Left renal cortex interstitium (tissue), 4 donors: ENCODE data around the gene KCNN3. TPM values are rescaled to one million over a fixed set of nuclear protein-coding genes. Genes with fewer than 3 reads are reported as not detected.
A peak's percentile ranks its signal among the peaks of the same experiment; 100 is the strongest.

Experiments
- DNase-seq, 4 donors: peaks; one replicate each; pipeline ENCODE4 v3.0.0-alpha.2; 2013; ENCODE audit warnings: low read depth in 4 of 4, low spot score in 2 of 4, missing footprints in 1 of 4
- polyA plus RNA-seq, 4 donors: library from polyadenylated mRNA; unstranded; fragments of 120-200 nt; gene quantifications; one replicate each; pipeline ENCODE4 v1.2.1, GENCODE V29; 2013; ENCODE audit not compliant: insufficient read length in 4 of 4

The KCNN3 gene
- polyA plus RNA-seq, 4 donors, result 2.4 to 3.3 (median 2.5) TPM

DNA sequence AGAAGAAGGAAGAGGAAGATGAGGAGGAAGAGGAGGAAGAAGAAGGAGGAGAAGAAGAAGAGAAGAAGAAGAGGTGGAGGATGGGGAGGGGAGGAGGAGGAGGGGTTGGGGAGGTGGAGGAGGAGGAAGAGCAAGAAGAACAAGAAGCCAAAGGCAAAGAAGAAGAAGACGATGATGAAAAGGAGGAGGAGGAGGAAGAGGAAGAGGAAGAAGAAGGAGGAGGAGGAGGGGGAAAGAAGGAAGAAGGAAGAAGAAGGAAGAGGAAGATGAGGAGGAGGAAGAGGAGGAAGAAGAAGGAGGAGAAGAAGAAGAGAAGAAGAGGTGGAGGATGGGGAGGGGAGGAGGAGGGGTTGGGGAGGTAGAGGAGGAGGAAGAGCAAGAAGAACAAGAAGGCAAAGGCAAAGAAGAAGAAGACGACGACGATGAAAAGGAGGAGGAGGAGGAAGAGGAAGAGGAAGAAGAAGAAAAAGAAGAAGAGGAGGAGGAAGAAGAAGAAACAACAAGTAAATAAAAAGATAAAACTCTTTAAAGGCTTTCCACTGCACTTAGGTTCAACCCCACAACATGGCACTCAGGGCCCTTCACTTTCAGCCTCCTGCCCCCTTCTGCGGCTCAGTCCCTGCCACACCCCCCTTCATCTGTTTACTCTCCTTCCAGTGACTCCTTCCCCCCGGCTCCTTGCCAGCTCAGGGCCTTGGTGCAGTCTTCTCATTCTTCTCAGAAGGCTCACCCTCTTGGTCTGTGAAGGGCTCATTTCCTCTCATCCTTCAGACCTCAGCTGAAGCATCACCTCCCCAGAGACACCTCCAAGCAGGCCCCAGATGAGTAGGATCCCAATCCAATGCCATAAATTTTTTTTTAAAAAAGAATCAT is 114.0 kb downstream of the KCNN3 start:
- DNase-seq, result no peak

DNA sequence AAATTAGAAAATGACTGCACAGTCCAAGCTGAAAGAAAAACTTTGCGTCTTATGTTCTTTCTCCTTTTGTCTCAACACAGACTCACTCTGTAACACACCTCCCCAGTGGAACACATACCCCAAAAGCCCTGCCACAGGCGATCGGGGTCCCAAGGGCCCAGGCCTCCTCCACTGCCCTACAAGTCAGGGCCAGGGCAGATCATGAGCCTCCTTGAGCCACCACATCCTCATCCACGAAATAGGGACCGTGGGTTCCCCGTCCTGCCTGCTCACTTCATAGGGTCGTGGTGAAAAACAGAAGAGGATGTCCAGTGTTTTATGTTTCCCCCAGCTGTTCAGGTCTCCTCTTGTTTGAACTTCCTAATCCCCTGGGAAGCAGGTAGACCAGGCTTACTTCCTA is 116.7 kb downstream of the KCNN3 start:
- DNase-seq, result no peak

DNA sequence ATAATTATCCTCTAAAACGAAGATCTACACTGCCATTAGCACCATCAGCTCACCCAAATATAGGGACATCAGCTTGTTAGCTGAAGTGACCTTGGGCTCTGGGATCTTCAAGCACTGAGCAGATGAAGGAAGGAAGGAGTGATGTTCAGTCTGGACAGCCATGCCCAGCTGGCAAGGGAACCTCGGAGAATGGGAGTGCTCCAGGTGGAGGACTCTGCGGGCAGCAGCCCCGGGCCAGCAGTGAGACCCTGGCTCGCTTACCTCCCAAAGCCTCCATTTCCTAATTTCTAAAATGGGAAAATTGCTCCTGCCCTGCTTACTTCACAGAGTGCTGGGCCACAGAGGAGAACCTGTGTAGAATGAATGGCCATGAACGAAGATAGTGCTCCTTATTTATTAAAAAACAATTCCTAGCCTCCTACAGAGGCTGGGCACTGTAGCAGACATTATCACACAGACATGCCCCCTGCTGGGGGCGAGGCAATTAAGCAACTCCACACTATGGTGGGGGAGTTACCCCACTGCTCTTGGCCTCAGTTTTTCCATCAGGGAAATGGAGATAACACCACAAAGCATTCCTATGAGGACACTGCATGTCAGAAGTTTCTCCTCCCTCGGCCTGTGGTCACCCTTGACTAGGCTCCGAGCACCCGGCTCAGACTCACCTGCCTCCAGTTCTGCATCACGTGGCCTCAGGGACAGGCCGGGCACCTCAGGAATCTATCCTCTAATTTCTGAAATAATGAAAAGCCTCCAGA is 117.6 kb downstream of the KCNN3 start:
- DNase-seq, result no peak

DNA sequence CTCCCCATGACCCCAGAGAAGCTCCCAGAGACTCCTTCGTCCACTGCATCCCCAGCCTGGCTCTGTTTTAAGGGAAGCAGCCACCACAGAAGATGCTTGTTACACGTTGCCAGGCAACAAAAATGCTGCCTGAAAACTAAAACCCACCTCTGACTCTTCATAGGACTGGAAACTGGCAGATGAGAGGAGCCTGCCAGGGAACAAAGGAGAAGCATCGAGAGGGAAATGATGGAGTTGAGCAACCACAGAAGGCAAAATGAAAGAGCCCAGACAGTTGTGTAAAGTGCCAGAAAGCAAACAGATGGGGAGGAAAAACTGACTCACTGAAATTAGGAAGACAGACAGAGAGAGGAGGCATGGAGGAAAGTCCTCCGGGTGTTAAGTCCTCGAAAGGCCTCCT is 118.4 kb downstream of the KCNN3 start:
- DNase-seq, result no peak

DNA sequence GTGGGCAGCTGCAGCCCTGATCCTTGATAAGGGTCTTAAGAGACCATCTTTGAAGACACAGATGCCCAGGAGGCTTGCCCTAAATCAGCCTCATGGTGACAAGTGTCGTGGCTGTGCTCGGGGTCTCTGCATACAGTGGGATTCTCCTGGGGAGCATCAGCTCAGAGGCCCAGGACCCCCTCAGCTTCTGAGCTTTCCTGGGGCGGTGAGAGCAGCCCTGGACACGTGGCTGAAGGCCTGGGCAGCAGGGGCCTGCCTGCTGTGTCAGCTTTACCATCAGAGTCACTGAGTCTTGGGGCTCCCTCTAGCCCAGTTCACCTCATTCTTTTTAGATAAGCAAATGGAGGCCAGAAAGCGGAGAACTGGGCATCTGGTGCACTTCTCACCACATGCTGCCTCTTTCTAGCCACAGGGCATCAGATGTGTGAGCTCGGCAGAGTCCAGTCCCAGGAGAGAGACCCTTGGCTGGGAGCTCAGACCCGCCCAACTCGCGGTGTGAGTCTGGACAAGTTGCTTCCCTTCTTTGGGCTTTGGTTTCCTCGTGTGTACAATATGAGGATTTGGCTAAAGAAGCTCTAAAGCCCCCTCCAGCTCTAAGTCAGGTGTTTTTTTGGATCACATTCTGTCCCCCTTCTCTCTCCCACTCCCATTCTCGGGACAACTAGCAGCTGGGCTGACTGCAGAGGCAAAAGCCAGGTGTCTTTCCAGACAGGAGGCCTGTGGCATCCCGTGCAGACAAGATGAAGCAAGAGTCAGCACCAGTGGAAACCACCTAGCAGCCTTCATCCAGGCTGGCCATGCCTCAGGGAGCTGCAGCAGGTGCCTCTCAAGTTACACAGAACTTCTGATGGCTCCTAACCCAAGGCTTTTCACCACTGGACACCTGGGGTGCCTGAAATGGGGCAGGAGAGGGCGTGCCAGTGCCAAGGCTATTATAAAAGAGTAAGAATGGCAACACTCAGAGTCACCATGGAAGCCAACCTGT is 119.1 kb downstream of the KCNN3 start:
- DNase-seq, result no peak

DNA sequence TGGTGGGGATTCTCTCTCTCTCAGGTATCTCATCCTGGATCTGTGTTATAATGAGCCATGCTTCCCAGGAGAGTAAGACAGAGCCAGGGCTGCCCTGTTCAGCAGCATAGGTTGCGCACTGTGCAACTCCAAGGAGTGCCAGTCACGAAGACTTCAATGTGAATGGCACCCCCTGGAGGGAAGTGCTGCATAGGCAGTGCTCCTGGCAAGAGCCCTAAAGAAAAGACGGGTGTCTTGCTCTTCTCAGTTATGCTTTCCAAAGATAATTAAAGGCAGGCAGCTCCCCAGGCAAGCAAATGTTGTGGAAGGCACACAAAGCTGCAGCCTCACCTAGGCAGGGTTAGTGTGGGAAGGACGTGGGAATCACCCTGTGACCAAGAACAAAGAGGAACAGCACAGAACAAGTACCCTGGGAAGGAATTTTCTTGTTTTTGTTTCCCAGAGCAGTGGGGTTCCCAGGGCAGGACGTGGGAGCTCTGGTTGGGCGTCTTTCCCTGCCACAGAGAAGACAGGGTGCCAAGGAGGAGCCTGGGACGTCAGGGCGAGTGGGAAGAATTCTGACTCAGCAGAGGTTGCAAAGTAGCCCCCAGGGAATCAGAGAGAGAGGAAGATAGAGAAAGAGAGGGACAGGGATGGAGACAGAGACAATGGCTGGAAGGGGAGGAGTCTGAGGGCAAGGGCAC is 120.9 kb downstream of the KCNN3 start:
- DNase-seq, result no peak

DNA sequence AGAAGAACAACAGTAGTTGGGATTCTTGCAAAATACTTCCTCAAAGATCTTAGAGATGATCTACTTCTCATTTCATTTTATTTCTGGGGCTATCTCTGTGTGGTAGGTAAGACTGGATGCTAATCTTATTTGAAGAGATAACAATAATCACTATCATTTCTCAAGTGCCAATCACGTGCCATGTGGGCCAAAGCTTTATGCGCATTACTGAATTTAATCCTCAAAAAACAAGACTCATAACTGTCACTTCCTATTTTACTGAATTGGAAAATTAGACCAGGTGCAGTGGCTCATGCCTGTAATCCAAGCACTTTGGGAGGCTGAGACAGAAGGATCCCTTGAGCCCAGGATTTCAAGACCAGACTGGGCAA is 121.7 kb downstream of the KCNN3 start:
- DNase-seq, result no peak

DNA sequence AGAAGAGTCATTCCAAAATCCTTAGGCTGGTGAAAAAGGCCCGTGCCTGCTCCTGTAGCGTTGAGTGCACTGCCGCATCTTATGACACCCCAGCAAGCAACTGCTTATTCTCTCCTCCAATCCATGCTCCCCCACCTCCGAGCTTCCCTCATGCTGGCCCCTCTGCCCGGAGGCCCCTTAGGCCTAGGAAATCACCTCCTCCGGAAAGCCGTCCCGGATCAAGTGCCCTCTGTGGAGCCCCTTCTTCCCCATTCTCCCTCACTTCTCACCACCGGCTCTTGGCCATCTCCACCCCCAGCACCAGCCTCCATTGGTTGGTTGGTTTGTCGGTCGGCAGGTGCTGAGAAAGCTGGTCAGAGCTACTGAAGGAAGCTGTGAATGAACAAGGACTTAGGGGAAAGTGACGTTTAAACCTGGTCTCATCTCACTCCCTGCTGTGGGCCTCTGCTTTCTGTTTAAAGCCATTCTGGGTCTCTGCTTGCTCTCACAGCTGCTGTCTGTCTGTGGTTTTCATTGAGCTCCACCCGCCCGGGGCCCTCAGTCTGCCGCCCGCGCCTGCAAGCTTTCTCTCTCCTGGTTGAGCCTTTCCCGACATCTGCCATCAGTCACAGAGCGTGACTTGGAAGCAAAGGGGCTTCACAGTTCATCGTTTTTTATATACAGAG is 122.2 kb downstream of the KCNN3 start:
- peak in 2 of 4 donors; percentile 37 to 56 for DNase-seq

DNA sequence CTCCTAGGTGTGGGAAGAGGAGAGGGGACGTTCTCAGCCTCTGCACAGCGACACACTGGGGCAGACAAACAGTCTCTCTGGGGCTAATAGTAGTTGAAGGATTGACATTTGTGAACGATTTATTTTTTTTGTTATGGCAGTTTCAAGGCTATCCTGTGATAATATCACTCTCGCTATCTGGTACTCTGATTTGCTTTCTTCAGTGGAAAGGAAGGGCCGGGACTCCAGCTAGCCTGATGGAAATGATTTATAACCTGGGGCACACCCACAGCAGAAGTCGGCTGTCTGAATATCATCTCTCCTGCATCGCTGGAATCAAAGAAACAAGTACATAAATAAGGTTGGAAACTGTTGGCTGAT is 122.7 kb downstream of the KCNN3 start:
- no peak for DNase-seq

DNA sequence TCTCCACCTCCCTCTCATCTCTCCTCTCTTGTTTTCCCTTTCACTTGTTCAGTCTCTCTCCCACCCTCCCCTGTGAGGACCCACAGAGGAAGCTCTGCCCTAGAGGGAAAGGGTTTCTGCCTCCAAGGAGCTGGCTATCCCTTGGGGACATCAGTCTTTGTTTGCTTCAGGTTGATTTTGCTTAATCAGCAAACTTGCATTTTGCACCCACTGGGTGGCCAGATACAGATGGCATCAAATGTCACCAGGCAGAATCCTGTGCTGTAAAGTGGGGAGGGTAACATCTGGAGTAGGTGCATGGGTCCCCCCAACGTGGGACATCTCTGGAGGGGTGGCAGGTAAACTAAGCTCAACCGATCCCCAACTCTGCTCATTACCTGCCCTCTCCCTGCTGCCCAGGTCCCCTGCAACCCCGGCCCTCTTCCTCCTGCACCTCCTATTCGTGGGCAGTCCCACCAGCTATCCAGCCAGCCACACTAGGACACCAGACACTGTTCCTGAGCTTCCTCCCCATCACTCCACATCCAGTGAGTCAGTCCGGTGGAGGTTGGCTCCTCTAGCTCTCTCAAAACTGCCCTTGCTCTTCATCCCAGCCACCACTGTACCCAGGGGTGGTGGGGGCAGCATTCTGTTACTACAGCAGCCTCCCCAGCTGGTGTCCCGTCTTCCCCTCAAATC is 123.3 kb downstream of the KCNN3 start:
- no peak for DNase-seq

DNA sequence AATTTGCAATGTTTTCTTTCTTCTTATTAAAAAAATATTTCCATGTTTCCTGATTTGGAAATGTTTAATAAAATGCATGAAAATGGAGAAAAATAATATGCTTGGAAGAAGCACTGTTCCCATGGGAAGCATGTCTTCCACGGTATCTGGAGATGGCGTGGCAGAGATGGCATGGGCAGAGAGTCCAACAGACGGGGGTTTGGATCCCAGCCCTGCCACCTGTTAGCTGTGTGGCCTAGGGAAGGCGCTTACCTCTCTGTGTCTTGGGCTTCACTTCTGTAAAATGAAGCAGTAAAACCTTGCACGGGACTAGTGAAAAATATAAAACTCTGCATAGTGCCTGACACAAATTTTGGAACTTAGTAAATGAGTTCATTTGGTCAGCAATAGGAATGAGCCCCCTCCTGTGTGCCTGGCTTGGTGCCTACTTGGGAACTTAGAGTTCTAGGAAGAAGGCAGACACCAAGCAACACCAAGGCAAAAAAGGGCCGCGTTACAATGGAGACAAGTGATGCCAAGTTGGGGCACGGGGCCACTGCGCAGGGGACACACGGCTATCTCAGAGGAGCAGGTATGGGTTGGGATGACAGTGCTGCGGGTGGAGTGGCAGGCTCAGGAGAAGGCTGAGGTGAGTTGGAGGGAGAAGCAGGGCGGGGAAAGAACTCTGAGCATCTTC is 124.2 kb downstream of the KCNN3 start:
- no peak for DNase-seq

DNA sequence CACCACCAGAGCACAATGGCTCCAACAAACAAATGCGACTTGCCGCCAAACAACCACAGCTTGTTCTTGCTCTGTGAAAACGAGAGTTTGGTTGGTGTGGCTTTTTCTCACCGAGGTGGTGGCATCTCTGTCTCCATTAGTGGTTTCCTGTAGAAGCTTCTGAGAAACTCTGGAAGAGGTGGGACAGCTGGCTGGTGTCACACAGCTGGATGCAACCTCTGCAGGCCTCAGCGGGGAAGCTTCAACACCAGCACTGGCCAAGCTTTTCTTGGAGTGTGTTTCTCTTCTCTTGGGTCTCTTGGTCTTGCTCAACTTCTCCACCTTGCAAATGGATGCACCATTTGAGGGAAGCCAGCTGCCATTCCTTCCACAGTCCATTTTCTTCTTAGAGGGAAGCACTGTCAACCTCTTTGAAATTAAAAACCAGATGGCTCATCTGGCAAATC is 124.8 kb downstream of the KCNN3 start:
- no peak for DNase-seq

DNA sequence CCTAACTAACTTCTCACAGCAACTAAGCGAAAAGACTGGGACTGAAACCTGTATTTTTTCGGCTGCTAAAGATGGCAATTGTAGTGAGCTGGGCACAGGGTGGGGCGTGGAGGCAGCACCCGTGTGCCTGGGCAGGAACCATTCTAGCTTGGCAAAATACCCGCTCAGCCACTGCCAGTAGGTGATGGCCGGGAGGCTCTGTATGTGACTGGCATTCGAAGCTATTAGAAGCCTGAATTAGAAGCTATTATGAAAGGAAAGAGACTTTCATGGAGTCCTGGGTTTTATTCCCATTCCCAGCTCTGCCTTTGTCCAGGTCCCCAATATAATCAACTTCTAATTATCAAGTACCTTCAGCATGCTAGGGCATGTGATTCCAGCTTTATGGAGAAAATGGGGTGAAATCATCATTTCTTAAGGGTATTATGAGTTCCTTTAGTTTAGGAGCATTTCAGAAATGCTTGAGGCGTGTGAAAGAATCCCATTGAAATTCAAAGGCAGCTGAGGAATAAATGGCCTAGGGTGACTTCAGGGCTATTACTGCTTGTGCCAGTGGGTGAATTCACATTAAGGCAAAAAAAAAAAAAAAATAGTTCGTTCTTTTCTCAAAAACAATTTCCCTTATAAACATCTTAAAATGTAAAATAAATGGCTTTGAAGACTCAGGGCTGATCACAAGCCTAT is 125.6 kb downstream of the KCNN3 start:
- DNase-seq, result no peak

DNA sequence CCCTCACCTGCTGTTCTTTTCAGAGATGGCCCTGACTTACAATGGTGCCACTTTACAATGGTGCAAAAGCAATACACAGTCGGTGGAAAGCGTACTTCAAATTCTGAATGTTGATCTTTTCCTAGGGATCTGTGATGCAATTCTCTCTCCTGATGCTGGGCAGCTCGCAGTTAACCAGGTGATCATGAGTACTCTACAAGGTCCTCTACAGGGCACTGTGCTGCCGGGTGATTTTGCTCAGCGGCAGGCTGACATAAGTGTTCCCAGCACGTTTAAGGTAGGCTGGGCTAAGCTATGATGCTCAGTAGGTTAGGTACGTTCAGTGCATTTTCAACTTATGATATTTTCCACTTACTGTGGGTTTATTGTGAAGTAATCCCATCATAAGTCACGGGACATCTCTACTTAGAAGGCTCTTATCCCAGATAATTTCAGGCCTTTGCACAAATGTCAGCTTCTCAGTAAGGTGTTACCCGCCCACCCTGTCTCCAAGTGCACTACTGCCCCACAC is 126.5 kb downstream of the KCNN3 start:
- DNase-seq, result no peak

DNA sequence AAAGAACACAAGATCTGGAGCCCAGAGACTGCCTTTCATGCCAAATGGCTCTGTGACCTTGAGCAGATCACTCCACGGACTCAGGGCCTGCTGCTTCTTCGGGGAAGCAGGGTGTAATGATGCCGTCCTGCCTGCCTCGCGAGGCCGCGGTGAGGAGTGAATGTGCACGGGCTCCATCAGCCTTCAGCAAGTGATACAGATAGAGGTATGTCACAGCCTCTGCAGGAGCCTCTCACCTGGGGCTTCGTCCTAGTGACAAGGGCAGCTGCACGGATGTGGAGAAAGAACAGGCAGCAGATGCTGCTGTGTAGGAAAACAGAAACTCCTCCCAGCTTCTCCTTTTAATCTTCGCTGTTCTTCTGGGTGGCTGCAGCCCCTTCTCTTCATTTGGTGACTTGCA is 127.5 kb downstream of the KCNN3 start:
- DNase-seq, result no peak

DNA sequence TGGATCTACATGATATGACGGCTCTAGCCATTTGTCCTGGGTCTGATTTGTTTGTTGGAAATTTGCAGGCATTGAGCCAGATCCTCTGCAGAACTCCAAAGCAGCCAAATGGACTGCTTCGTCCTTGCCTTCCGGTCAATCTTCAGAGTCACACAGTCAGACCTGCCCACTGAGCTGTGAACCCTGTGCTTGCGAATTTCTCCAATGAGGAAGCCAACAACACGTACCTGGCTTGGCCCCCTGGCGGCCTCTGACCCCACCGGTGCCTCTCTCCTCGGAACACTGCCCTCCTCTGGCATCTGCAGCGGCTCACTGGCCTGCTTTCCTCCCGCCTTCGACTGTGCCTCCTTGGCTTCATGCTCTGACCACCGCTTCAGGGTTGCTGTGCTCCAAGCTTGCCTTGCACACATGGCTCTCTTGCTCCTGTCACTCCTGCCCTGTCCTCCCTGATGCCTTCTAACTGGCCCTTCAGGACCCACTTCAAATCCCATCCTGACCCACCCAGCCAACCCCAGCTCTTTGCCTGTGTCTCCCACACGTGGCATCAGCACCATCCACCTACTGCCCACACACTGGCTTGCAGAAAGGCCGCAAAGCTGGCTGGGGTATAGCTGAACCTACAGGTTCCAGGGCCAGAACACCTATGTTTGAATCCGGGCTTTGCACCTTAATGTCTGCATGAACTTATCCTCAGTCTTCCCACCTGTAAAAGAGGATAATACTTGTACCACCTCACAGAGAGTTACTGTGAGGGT is 128.2 kb downstream of the KCNN3 start:
- DNase-seq, result no peak

DNA sequence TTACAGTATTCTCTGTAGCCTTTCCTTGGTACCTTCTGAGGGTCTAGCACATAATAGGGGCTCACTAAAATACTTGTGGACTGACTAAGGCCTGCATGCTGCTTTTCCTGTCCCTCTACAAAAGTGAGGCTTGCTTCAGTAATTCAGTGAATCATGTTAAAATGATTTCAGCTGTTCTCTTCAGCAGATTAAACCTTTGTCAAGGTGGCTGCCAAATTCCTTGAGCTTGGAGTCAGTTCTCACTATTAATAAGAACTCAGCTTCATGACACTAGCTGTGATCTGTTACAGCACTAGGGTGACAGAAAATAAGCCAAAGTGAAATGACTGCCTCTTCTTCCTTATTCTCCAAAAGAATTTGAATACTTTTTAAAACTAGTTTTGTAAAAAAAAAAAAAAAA is 128.8 kb downstream of the KCNN3 start:
- no peak for DNase-seq
